ENCODE data around the gene EIF4G3.

Gene EIF4G3

DNA sequence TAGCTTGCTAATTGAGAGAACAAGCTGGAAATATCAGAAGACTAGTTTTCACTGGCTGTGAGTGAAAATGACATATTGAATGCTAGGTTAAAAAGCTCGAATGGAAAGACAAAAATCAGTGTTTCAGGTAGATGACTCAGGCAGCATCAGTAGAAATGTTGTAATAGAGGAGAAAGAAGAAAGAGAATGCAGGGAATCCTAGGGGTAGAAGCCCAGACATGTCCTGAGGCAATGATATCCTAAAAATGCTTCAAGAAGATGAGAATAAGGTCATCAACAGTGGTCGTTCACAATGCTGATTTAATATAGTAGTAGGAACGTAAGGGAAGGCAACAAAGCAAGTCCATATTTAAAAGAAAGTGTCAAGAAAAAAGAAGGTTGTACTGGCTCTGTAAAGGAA, 292.9 kb downstream of the EIF4G3 start:
- TF ChIP-seq, protein P1, sequence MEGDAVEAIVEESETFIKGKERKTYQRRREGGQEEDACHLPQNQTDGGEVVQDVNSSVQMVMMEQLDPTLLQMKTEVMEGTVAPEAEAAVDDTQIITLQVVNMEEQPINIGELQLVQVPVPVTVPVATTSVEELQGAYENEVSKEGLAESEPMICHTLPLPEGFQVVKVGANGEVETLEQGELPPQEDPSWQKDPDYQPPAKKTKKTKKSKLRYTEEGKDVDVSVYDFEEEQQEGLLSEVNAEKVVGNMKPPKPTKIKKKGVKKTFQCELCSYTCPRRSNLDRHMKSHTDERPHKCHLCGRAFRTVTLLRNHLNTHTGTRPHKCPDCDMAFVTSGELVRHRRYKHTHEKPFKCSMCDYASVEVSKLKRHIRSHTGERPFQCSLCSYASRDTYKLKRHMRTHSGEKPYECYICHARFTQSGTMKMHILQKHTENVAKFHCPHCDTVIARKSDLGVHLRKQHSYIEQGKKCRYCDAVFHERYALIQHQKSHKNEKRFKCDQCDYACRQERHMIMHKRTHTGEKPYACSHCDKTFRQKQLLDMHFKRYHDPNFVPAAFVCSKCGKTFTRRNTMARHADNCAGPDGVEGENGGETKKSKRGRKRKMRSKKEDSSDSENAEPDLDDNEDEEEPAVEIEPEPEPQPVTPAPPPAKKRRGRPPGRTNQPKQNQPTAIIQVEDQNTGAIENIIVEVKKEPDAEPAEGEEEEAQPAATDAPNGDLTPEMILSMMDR (IDR thresholded peaks at IDR 0.05) = no peak
- Histone ChIP-seq H3K9me3 (no peaks in the 10 kb centered on the region), H3K4me3 (no peak overlapping the region), H3K27ac (no peak overlapping the region), H3K36me3 (peaks cover 13 to 17% (median 15%) of the 10 kb centered on the region in 3 donors), H3K4me1 (no peaks in the 10 kb centered on the region), H3K27me3 (no peaks in the 10 kb centered on the region)
- intact Hi-C loops (cut with DNase I; ENCODE audit: low total_unique reads) = no loop called here
- no peak for DNase-seq

- H3K4me1 ChIP-seq = no peaks in the 10 kb centered on the region
- H3K36me3 ChIP-seq = peaks cover 19 to 26% (median 22%) of the 10 kb centered on the region in 3 donors
- DNase-seq = no peak
- no peaks in the 10 kb centered on the region for H3K9me3 ChIP-seq
- H3K27ac ChIP-seq = no peak overlapping the region
- TF ChIP-seq, protein P1 (IDR thresholded peaks at IDR 0.05) = no peak
- intact Hi-C loops (cut with DNase I; ENCODE audit: low total_unique reads) = no loop called here
- no peaks in the 10 kb centered on the region for H3K27me3 ChIP-seq
- H3K4me3 ChIP-seq = no peak overlapping the region
Observed at GRCh38 chr1:20882837-20883236, 293.9 kb downstream of the EIF4G3 start.

- H3K36me3 ChIP-seq = peaks cover 14 to 29% (median 23%) of the 10 kb centered on the region in 3 donors
- TF ChIP-seq, protein P1 (IDR thresholded peaks at IDR 0.05) = no peak
- H3K27me3 ChIP-seq = no peaks in the 10 kb centered on the region
- no peaks in the 10 kb centered on the region for H3K4me1 ChIP-seq
- no peak for DNase-seq
- no peaks in the 10 kb centered on the region for H3K9me3 ChIP-seq
- H3K4me3 ChIP-seq = no peak overlapping the region
- intact Hi-C loops (cut with DNase I; ENCODE audit: low total_unique reads) = no loop called here
- H3K27ac ChIP-seq = no peak overlapping the region
Observed at GRCh38 chr1:20878799-20879198, 297.9 kb downstream of the EIF4G3 start.

- intact Hi-C loops (cut with DNase I; ENCODE audit: low total_unique reads) = no loop called here
- no peaks in the 10 kb centered on the region for H3K9me3 ChIP-seq
- no peak for DNase-seq
- H3K36me3 ChIP-seq = peaks cover 14 to 24% (median 20%) of the 10 kb centered on the region in 3 donors
- no peak overlapping the region for H3K4me3 ChIP-seq
- H3K27me3 ChIP-seq = no peaks in the 10 kb centered on the region
- TF ChIP-seq, protein P1 (IDR thresholded peaks at IDR 0.05) = no peak
- no peaks in the 10 kb centered on the region for H3K4me1 ChIP-seq
- no peak overlapping the region for H3K27ac ChIP-seq
Observed at GRCh38 chr1:20875198-20875973, 301.3 kb downstream of the EIF4G3 start.

- Histone ChIP-seq H3K4me3 (no peak overlapping the region), H3K36me3 (peaks cover 4 to 11% (median 6%) of the 10 kb centered on the region in 3 donors), H3K4me1 (no peaks in the 10 kb centered on the region), H3K27me3 (no peaks in the 10 kb centered on the region), H3K9me3 (no peaks in the 10 kb centered on the region), H3K27ac (no peak overlapping the region)
- DNase-seq = no peak
- TF ChIP-seq, protein P1 (IDR thresholded peaks at IDR 0.05) = no peak
- intact Hi-C loops (cut with DNase I; ENCODE audit: low total_unique reads) = no loop called here
Observed at GRCh38 chr1:20873311-20873710, 303.4 kb downstream of the EIF4G3 start.

Measured in tibial artery (tissue), 4 donors.